NCI-H128 (cell line): ENCODE data around the gene RAD23A.

ENCODE experiments used
- DNase-seq: peaks from one replicate; lab custom pipeline; 2025; ENCODE audit not compliant: unreplicated experiment; lab: John Stamatoyannopoulos, UW

Gene RAD23A

DNA sequence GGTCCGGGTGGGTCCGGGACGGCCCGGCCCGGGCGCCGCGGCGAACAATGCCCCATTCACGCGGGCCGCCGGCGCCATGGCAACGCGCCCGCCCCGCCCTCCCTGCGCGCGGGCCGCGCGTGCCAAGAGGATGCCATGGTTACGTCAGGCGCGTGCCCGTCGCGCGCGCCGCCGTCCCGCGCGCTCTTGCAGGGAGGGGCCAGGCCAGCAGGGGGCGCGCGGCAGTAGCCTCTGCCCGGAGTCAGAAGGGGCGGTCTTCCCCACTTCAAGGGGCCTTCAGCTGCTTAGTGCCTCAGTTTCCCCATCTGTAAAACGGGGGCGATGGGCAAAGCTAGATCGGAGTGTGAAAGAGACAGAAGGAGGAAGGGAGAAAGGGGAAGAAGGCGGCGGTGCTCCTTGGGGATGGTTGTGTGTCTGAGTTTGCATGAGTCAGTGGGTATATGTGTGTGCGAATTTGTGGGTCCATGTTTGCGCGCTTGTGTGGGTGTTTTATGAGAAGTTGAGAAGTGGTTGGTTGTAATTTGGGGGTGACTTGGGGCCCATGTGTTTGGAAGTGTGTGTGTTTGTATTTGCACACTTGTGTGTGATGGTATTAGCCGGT lies 38.0 kb downstream of the RAD23A start:
- peak; percentile 21 for DNase-seq

GRCh38 chr19:12984143-12984627 lies 38.5 kb downstream of the RAD23A start:
- no peak for DNase-seq

DNA sequence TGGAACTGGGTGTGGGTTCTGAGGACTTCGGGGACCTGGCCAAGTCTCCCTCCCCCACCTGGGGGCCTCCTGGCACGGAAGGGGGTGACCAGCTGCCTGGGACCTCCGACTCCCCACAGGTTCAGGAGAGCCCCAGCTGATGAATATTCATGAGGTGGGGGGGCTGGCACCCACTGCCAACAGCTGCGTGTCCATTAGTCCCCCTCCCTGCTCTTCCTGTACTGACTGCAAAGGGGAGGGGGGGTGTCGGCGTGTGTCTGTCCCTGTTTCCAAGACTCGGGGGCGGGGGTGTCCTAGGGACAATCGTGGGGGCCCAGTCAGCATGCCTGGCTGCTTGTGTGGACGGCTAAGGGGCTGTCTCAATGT lies 39.0 kb downstream of the RAD23A start:
- no peak for DNase-seq

- DNase-seq, result no peak
These were observed 39.6 kb downstream of the RAD23A start for GRCh38 chr19:12985049-12985776.

GRCh38 chr19:12986726-12987125 lies 41.1 kb downstream of the RAD23A start:
- DNase-seq, result no peak

DNA sequence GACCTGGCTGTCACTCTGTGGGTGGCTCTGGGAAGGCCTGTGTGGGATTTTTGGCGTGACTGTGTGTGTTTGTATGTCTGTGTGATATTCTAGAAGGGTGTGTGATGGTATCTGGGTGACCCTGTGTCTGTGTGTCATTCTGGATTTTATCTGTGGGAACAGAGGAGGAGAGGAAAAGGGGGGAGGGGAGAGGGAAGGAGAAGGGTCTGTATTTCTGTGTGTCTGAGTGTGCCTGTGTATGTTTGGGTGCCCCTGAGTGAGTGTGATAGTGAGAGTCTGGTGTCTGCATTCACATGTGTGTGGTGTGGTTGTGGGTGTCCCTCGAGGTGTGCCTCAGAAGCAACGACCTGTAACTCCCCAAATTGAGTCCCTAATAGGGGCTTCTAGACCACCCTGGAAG lies 41.5 kb downstream of the RAD23A start:
- no peak for DNase-seq

DNA sequence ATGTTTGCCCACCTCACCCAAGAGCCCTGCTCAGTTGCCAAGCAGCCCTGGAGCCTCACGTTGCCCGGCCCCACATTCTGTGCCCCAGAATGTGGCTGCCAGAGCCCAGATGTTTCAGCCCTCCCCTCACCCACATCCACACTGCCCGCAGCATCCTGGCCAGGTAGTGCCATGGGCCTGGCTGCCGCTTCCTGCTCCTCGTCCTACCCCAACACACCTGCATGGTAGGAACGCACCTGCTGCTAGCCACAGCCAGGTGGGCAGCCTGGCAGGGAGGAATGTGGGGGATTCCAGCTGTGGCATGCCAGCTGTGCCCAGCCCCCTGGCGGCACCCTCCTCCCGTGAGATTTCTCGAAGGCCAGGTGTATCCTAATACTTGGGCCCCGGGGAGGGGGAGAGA lies 42.1 kb downstream of the RAD23A start:
- DNase-seq, result no peak

DNA sequence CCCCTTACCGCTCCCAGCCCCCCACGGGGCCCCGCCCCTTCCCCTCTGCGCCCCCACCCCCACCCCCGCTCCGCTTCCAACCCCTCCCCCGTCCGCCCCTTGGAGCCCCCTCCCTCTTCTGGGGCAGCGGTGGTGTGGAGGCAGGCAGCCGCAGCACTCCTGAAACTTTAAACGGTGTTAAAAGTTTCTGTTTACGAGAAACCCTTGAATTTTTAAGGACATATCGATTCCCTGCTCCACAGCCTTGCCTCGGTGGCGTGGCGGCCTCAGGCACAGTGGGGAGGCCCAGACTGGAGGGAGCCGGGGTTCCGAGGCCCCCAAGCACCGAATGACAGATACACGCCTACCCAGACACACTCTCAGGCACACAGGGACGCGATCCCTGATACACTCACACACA lies 44.8 kb downstream of the RAD23A start:
- no peak for DNase-seq

DNA sequence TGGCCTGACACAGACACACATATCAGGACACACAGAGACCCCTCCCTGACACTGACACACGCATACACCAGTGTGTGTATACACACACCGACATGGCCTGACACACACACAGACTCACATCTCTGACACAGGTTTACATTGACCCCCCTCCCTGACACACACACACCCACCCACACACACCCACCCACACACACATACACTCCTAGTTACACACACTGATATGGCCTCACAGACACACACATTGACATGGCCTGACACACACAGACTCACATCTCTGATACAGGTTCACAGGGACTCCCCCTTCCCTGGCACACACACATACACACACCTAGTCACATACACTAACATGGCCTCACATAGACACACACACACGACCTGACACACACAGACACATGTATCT lies 45.2 kb downstream of the RAD23A start:
- no peak for DNase-seq

- no peak for DNase-seq
These were observed 45.6 kb downstream of the RAD23A start for GRCh38 chr19:12991296-12991695.

- no peak for DNase-seq
These were observed 47.1 kb downstream of the RAD23A start for GRCh38 chr19:12992729-12993128.

GRCh38 chr19:12993562-12993961 lies 47.9 kb downstream of the RAD23A start:
- no peak for DNase-seq

- DNase-seq, result no peak
These were observed 49.3 kb downstream of the RAD23A start, which contains the start of gene NFIX for GRCh38 chr19:12994701-12995595. NFIX (plus strand) TSS chr19:12995475; CDS start chr19:12995838, 363 bp downstream.

DNA sequence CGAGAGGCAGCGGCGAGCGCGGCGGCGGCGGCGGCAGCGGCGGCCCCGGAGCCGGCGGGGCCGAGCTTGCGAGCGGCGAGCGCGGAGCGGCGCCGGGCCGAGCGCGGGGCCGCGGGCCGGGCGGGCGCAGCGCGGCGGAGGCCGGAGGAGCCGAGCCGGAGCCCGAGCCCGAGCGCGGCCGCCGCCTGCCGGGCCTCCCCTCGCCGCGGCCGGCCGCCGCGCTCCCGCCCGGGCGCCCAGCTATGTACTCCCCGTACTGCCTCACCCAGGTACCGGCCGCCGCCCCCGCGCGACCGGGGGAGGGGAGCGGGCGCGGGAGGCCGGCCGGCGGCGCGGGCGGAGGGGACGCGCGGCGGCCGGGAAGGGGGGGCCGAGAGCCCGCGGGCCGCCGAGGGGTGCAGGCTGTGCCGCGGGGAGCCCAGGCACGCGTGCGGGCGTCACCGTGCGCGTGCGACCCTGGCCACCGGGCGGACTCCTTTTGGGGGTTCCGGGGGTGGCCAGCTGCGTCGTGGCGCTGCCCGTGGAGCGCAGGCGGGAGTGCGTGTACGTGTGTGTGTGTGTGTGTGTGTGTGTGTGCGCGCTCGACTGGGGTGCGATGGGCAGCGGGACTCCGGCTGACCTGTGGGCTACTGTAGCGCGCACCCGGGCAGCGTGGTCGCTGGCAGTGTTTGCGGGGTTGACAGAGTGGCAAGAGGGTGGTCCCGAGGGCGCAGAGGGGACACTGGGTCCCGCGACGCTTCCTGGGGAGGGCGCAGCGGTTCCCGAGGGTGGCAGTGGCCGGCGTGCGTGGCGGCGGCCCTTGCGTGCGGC lies 50.1 kb downstream of the RAD23A start:
- DNase-seq, result no peak

DNA sequence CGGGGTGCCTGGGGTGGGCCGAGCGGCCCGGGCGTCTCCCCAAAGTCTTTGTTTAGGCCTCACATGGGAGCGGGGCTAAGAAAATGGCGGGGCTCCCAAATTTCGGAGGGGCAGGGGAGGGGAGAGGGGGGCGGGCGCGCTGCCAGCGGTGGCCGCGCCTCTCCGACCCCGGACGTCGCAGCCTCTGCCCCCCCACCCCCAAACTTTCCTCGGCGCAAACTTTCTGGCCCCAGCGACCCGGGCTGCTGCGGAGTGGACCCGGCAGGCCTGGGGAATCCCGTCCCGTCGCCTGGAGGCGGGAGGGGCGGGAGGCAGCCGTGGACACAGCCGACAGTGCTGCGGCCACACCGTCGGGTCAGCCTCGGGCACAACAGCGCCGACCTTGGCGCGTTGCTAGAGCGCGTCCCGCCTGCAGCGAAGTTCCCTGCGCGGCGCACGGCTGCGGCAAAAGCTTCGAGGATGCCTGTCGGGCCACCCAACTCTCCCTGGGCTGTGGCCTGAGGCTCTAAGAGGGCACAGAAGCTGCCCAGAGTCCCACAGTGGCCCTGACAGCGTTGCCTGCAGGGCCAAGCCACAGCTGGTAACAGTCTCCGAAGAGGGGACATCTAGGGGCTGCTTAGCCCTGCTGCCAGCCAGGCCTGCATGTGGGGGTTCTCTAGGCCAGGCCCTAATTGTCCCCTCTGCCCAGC lies 50.9 kb downstream of the RAD23A start:
- no peak for DNase-seq

- DNase-seq, result no peak
These were observed 51.7 kb downstream of the RAD23A start for GRCh38 chr19:12997179-12997966.

DNA sequence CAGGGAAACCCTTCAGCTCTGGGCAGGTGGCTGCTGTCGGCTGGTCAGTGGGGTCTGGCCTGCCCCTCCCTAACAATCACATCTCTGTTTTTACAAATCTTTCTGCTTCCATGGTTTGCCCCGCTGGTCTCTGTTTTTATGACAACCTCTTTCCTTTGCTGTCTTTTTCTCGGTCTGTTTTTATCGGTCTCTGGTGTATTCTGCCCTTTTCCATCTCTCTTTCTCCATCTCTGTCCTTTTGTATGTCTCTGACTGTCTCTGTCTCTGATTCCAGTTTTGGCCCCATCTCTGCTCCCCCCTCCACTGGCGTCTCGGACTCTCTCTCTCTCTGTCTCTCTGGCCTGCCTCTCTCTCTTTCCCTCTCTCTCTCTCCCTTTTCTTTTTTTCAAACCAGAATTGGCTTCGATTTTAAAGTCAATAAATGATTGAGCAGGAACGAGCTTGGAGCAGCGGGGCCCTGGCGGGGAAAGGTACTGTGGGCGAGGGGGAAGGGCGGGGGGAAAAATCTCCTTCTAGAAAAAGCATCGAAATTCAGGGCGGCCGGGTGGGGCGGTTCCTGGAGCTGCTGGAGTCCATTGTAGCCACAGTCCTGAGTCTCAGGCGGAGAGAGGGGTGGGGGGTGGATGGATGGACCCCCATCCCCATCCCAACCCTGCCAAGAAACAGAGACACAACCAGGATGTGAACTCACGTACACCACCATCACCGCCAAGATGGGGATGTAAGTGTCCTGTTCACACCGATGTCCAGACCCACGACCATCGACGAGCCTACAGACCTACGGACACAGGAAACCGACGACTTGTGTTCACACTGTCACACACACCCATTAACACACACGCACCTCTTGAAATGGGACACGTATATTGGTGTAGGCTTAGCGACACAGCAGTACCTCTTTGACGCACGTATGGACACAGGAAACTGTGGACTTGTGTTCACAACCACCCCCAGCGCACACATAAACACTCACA lies 52.6 kb downstream of the RAD23A start:
- DNase-seq, result no peak

DNA sequence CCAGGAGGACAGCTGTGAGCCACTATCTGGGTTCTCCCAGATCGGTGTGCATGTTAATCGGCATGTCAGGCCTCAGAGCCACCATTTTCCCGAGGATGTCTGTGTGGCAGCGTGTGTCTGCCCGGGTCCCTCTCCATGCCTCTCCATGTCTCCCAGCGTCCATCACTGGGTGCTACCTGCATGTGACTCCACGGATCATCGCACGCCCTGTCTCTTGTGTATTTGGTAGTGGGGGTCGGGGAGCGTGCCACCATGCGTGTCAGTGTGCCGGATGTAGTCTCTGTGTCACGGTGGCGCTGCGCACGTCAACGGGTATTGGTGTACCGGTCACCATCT lies 55.5 kb downstream of the RAD23A start:
- no peak for DNase-seq
